A673 (cell line): ENCODE data around the gene ARHGAP6. TPM values are rescaled to one million over a fixed set of nuclear protein-coding genes. Genes with fewer than 3 reads are reported as not detected.

ENCODE experiments used
- BruUV-seq: library from RNA; stranded (reverse); fragments of 400-500 nt; replicated peaks from 2 replicates; lab custom pipeline; 2021; lab: Mats Ljungman, UMichigan
- CTCF ChIA-PET: fragments of 300-600 bp; sonication (Branson Sonifier 250); formaldehyde crosslinking; loops from one replicate; lab custom pipeline; 2022; ENCODE audit warnings: antibody characterized with exemption; lab: Charles Lee
- POLR2A ChIA-PET: fragments of 300-600 bp; sonication (Branson Sonifier 250); formaldehyde crosslinking; loops from one replicate; lab custom pipeline; 2022; ENCODE audit warnings: antibody characterized with exemption; ENCODE audit not compliant: low non-redundant PET; lab: Charles Lee
- DNase-seq: peaks from one replicate; pipeline ENCODE4 v3.0.0-alpha.2; 2015; ENCODE audit warnings: low spot score
- H3K27ac ChIP-seq: fragments of 200-600 bp; sonication (generic); 2 replicates; pipeline ENCODE4 v1.5.1; 2016; ENCODE audit warnings: mixed run types, low read depth, mild to moderate bottlenecking, mixed read lengths, antibody characterized with exemption, low read length; ENCODE audit not compliant: poor library complexity, severe bottlenecking
- H3K27me3 ChIP-seq: fragments of 200-600 bp; sonication (generic); replicated peaks from 2 replicates; pipeline ENCODE4 v1.6.1; 2017; ENCODE audit warnings: mixed run types, low read depth, mild to moderate bottlenecking, mixed read lengths, antibody characterized with exemption, low read length; ENCODE audit not compliant: insufficient read depth, poor library complexity
- H3K36me3 ChIP-seq: fragments of 200-600 bp; sonication (generic); 2 replicates; pipeline ENCODE4 v1.6.1; 2016; ENCODE audit warnings: mixed run types, mild to moderate bottlenecking, mixed read lengths, antibody characterized with exemption, low read length; ENCODE audit not compliant: insufficient read depth, poor library complexity, severe bottlenecking
- H3K4me1 ChIP-seq: fragments of 200-600 bp; sonication (generic); 2 replicates; pipeline ENCODE4 v1.6.1; 2017; ENCODE audit warnings: mixed run types, mild to moderate bottlenecking, mixed read lengths, antibody characterized with exemption, low read length; ENCODE audit not compliant: insufficient read depth, poor library complexity, severe bottlenecking
- H3K4me3 ChIP-seq: fragments of 200-600 bp; sonication (generic); 2 replicates; pipeline ENCODE4 v1.5.1; 2016; ENCODE audit warnings: low read depth, mixed run types, mild to moderate bottlenecking, mixed read lengths, low read length; ENCODE audit not compliant: poor library complexity, severe bottlenecking
- H3K9me3 ChIP-seq: fragments of 200-600 bp; sonication (generic); 2 replicates; pipeline ENCODE4 v1.6.1; 2016; ENCODE audit warnings: mixed run types, low read depth, mild to moderate bottlenecking, mixed read lengths, antibody characterized with exemption, low read length; ENCODE audit not compliant: poor library complexity, severe bottlenecking
- EZH2 ChIP-seq: fragments of 200-600 bp; sonication (generic); IDR thresholded peaks from 2 replicates; pipeline ENCODE4 v1.6.1; 2017; ENCODE audit warnings: borderline replicate concordance, low read depth, mild to moderate bottlenecking, mixed read lengths, antibody characterized with exemption, low read length; ENCODE audit not compliant: poor library complexity, severe bottlenecking
- intact Hi-C: fragments of 100-400 bp; cut with micrococcal nuclease; formaldehyde crosslinking; loops from one replicate; pipeline ENCODE4 v1.10.0; 2022; ENCODE audit not compliant: unreplicated experiment
- total RNA-seq: library from RNA; stranded (reverse); gene quantifications from 2 replicates; pipeline ENCODE4 v1.2.3, GENCODE V29; 2021
- TF ChIP-seq, protein P1 (sequence below): fragments of 300-800, 200-600 bp; sonication (generic); conservative IDR thresholded peaks from 2 replicates; pipeline ENCODE4 v1.5.1; 2017; ENCODE audit warnings: low read depth, mild to moderate bottlenecking, antibody characterized with exemption, low read length, moderate library complexity, mixed read lengths

The ARHGAP6 gene
- total RNA-seq, 1 experiment from 2014 or later = not detected

DNA sequence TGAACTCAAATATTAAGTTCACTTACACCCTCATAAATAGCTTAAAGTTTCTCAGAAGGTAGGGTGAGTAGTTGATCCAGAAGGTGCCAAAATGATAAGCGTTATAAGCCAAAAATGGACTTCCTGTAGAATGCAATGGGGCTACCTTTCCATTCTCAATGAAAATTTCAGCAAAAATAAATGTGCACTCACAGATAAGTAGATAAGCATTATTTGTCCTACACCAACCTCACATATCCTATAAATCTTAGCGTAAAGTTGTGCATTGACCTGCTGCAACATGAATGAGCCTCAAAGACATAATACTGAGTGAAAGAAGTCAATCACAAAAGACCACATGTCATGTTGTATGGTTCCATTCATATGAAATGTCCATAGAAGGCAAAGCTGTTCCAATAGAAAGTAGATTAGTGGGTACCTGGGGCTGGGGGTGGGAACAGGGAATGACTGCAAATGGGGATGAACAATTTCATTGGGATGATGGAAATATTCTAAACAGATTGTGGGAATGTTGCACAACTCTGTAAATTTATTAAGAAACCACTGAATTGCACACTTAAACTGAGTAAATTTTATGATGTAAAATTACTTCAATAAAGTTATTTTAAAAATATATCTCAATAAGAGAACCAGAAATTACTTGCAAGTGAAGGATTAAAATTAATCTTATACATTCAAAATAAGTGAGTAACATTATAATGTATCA is 271.6 kb downstream of the ARHGAP6 start:
- POLR2A ChIA-PET = no interaction called here

DNA sequence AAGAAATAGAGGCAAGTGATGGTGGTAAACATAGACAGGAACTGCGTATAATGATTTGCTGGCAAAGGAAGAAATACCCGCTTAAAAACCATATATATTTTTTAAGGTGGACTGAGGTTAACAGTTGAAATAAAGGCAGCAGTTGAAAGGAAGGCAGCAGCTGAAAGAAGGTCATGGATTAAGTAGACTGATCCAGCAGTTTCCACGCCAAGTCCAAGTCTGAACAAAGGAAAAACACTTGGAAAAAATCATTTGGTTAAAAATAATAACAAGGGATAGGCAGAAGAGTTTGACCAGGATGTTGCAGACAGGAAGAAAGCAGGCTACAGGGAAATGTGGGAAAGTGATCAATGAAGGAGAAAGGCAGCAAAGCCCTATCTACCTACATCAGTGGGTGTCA is 278.9 kb downstream of the ARHGAP6 start:
- TF ChIP-seq, protein P1, sequence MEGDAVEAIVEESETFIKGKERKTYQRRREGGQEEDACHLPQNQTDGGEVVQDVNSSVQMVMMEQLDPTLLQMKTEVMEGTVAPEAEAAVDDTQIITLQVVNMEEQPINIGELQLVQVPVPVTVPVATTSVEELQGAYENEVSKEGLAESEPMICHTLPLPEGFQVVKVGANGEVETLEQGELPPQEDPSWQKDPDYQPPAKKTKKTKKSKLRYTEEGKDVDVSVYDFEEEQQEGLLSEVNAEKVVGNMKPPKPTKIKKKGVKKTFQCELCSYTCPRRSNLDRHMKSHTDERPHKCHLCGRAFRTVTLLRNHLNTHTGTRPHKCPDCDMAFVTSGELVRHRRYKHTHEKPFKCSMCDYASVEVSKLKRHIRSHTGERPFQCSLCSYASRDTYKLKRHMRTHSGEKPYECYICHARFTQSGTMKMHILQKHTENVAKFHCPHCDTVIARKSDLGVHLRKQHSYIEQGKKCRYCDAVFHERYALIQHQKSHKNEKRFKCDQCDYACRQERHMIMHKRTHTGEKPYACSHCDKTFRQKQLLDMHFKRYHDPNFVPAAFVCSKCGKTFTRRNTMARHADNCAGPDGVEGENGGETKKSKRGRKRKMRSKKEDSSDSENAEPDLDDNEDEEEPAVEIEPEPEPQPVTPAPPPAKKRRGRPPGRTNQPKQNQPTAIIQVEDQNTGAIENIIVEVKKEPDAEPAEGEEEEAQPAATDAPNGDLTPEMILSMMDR = no peak
- no peak for TF ChIP-seq EZH2
- ChIA-PET POLR2A (no interaction called here), CTCF (no interaction called here)
- Histone ChIP-seq H3K4me1 (no peaks in the 10 kb centered on the region), H3K36me3 (no peaks in the 10 kb centered on the region), H3K4me3 (no peak overlapping the region), H3K27ac (no peak overlapping the region), H3K9me3 (no peaks in the 10 kb centered on the region), H3K27me3 (no peaks in the 10 kb centered on the region)
- DNase-seq = no peak
- BruUV-seq = no TSS peak
- intact Hi-C loops = no loop called here

More for the DNA sequence above, 271.6 kb downstream of the ARHGAP6 start:
- intact Hi-C loops = no loop called here
- Histone ChIP-seq H3K9me3 (no peaks in the 10 kb centered on the region), H3K27ac (no peak overlapping the region), H3K27me3 (peaks cover 2% of the 10 kb centered on the region), H3K36me3 (no peaks in the 10 kb centered on the region), H3K4me1 (no peaks in the 10 kb centered on the region), H3K4me3 (no peak overlapping the region)
- TF ChIP-seq EZH2 = no peak
- TF ChIP-seq, protein P1 = no peak
- CTCF ChIA-PET = no interaction called here
- no TSS peak for BruUV-seq
- DNase-seq = no peak

DNA sequence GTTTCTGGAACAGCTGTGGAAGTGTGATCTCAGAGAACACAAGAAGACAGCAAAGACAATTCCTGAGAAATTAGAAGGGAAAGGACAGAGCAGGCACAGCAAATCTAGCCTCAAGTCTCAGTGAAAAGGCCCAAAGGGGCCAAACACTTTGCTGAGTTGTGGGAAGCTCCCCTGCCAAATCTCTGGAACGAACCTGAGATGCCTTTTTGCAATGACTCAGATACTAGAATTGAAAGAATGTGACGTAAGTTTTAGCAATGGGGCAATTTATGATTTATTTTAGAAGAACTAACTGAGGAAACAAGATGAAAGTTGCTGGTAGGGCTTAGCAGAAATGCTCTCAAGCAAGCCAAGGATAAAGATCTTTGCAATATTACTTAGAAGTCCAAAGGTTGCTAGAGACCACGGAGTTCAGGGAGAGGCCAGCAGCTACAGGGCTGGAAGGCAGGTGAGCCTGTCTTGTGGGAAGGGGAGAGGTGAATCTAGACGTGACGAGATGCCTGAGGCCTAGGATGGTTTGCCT is 279.7 kb downstream of the ARHGAP6 start:
- TF ChIP-seq EZH2 = no peak
- TF ChIP-seq, protein P1 = no peak
- Histone ChIP-seq H3K4me1 (no peaks in the 10 kb centered on the region), H3K4me3 (no peak overlapping the region), H3K27ac (no peak overlapping the region), H3K36me3 (no peaks in the 10 kb centered on the region), H3K27me3 (no peaks in the 10 kb centered on the region), H3K9me3 (no peaks in the 10 kb centered on the region)
- CTCF ChIA-PET = no interaction called here
- intact Hi-C loops = no loop called here
- POLR2A ChIA-PET = no interaction called here
- DNase-seq = no peak
- BruUV-seq = no TSS peak
